GM23338 (cell line): ENCODE results near the gene FBXL14. TPM values are rescaled to one million over a fixed set of nuclear protein-coding genes. Genes with fewer than 3 reads are reported as not detected.

Source experiments
- ATAC-seq: fragments of 200-7000 bp; cut with Tn5 transposase; 3 replicates; pipeline ENCODE4 v1.9.1; 2020
- DNase-seq: peaks from one replicate; pipeline ENCODE4 v3.0.0-alpha.2; 2015; ENCODE audit warnings: low spot score
- H2AFZ ChIP-seq: fragments of 200-600 bp; sonication (generic); 2 replicates; pipeline ENCODE4 v1.8.0; 2016; ENCODE audit warnings: antibody characterized with exemption, mild to moderate bottlenecking, moderate library complexity
- H3F3A ChIP-seq: fragments of 200-600 bp; sonication (generic); replicated peaks from 2 replicates; pipeline ENCODE4 v1.8.0; 2017; ENCODE audit warnings: antibody characterized with exemption, mixed run types, low read depth
- H3K27ac ChIP-seq: fragments of 200-600 bp; sonication (generic); 2 replicates; pipeline ENCODE4 v1.6.1; 2016; ENCODE audit warnings: low read depth
- H3K27me3 ChIP-seq: fragments of 200-600 bp; sonication (generic); 2 replicates; pipeline ENCODE4 v1.8.0; 2016; ENCODE audit warnings: mild to moderate bottlenecking, mixed run types, moderate library complexity; ENCODE audit not compliant: insufficient read depth
- H3K36me3 ChIP-seq: fragments of 200-600 bp; sonication (generic); 2 replicates; pipeline ENCODE4 v1.8.0; 2016; ENCODE audit warnings: mild to moderate bottlenecking; ENCODE audit not compliant: insufficient read depth
- H3K4me1 ChIP-seq: fragments of 200-600 bp; sonication (generic); 2 replicates; pipeline ENCODE4 v1.8.0; 2016; ENCODE audit warnings: mild to moderate bottlenecking, moderate library complexity; ENCODE audit not compliant: insufficient read depth
- H3K4me2 ChIP-seq: fragments of 200-600 bp; sonication (generic); 2 replicates; pipeline ENCODE4 v1.7.1; 2017; ENCODE audit warnings: mixed run types
- H3K4me3 ChIP-seq: fragments of 200-600 bp; sonication (generic); 2 replicates; pipeline ENCODE4 v1.6.1; 2016; ENCODE audit warnings: mixed run types
- H3K79me2 ChIP-seq: fragments of 200-600 bp; sonication (generic); replicated peaks from 2 replicates; pipeline ENCODE4 v1.8.0; 2017; ENCODE audit warnings: mild to moderate bottlenecking; ENCODE audit not compliant: insufficient read depth
- H3K9me2 ChIP-seq: fragments of 200-600 bp; sonication (generic); 2 replicates; pipeline ENCODE4 v1.8.0; 2017; ENCODE audit not compliant: insufficient read depth
- H4K20me1 ChIP-seq: fragments of 200-600 bp; sonication (generic); replicated peaks from 2 replicates; pipeline ENCODE4 v1.8.0; 2017; ENCODE audit warnings: mild to moderate bottlenecking; ENCODE audit not compliant: insufficient read depth
- H3K27ac Mint-ChIP-seq: 2 replicates; pipeline ENCODE4 v1.8.0; 2020; ENCODE audit warnings: inconsistent platforms, mild to moderate bottlenecking, moderate library complexity, mixed read lengths
- H3K27me3 Mint-ChIP-seq: 3 replicates; pipeline ENCODE4 v1.8.0; 2022; ENCODE audit warnings: low read depth, mild to moderate bottlenecking, moderate library complexity, mixed read lengths, inconsistent platforms; ENCODE audit not compliant: insufficient read depth, poor library complexity
- H3K36me3 Mint-ChIP-seq: 3 replicates; pipeline ENCODE4 v1.8.0; 2021; ENCODE audit warnings: low read depth, mild to moderate bottlenecking, inconsistent platforms, moderate library complexity, mixed read lengths
- H3K4me1 Mint-ChIP-seq: 3 replicates; pipeline ENCODE4 v1.8.0; 2020; ENCODE audit warnings: mild to moderate bottlenecking, inconsistent platforms, mixed read lengths
- H3K4me3 Mint-ChIP-seq: 3 replicates; pipeline ENCODE4 v1.8.0; 2021; ENCODE audit warnings: moderate library complexity, mild to moderate bottlenecking, inconsistent platforms, mixed read lengths
- H3K9me3 Mint-ChIP-seq: 3 replicates; pipeline ENCODE4 v1.8.0; 2020; ENCODE audit warnings: moderate library complexity, mild to moderate bottlenecking, inconsistent platforms, mixed read lengths
- CREB1 ChIP-seq: fragments of 250-450 bp; sonication (Bioruptor Pico); IDR thresholded peaks from 2 replicates; pipeline ENCODE4 v1.5.0; 2020; ENCODE audit warnings: low read depth, mild to moderate bottlenecking, moderate library complexity
- EZH2 ChIP-seq: fragments of 200-600 bp; sonication (generic); IDR thresholded peaks from one replicate; pipeline ENCODE4 v1.8.0; 2017; ENCODE audit warnings: antibody characterized with exemption, mild to moderate bottlenecking, low read depth; ENCODE audit not compliant: unreplicated experiment
- EZH2phosphoT487 ChIP-seq: fragments of 200-600 bp; sonication (generic); IDR thresholded peaks from one replicate; pipeline ENCODE4 v1.8.1; 2018; ENCODE audit warnings: antibody characterized with exemption; ENCODE audit not compliant: unreplicated experiment
- JUNB ChIP-seq: IDR thresholded peaks from one replicate; pipeline ENCODE4 v1.6.1; 2016; ENCODE audit warnings: antibody characterized with exemption; ENCODE audit not compliant: unreplicated experiment
- NANOG ChIP-seq: IDR thresholded peaks from 2 replicates; pipeline ENCODE4 v1.6.1; 2016; ENCODE audit warnings: antibody characterized with exemption, borderline replicate concordance
- POLR2AphosphoS5 ChIP-seq: IDR thresholded peaks from 2 replicates; pipeline ENCODE4 v1.6.1; 2016; ENCODE audit warnings: antibody characterized with exemption, low read depth
- STAT1 ChIP-seq: IDR thresholded peaks from one replicate; pipeline ENCODE4 v1.6.1; 2016; ENCODE audit warnings: antibody characterized with exemption; ENCODE audit not compliant: unreplicated experiment
- ZNF114 ChIP-seq: fragments of 250-450 bp; sonication (Bioruptor Pico); IDR thresholded peaks from 2 replicates; pipeline ENCODE4 v1.5.0; 2020; ENCODE audit warnings: mild to moderate bottlenecking, moderate library complexity
- ZNF331 ChIP-seq: fragments of 250-450 bp; sonication (Bioruptor Pico); IDR thresholded peaks from 2 replicates; pipeline ENCODE4 v1.5.0; 2020; ENCODE audit warnings: low read depth, mild to moderate bottlenecking, moderate library complexity
- polyA plus RNA-seq: library from polyadenylated mRNA; unstranded; fragments of >200 nt; fragmentation: Nextera tagmentation; extraction: Ambion mirVana; gene quantifications from 2 replicates; pipeline ENCODE4 v1.2.1, GENCODE V29; 2016
- total RNA-seq: library from RNA; depleted of rRNA; stranded (reverse); fragments of >200 nt; shearing (Covaris generic); gene quantifications from 2 replicates; pipeline ENCODE4 v1.2.3, GENCODE V29; 2014
- TF ChIP-seq, protein P1 (sequence below): fragments of 250-450 bp; sonication (Bioruptor Pico); IDR thresholded peaks from 2 replicates; pipeline ENCODE4 v1.5.0; 2020; ENCODE audit warnings: mild to moderate bottlenecking, moderate library complexity
- TF ChIP-seq, protein P2 (sequence below), 2 experiments: fragments of 200-600 bp in 1 of 2; sonication (generic) in 1 of 2; conservative IDR thresholded peaks; 2 replicates each; pipeline versions ENCODE4 v1.5.1 to v1.6.1; 2016 to 2017; ENCODE audit warnings: antibody characterized with exemption in 2 of 2, low read depth in 2 of 2, mild to moderate bottlenecking in 2 of 2, moderate library complexity in 1 of 2
- TF ChIP-seq, protein P3 (sequence below): IDR thresholded peaks from 2 replicates; pipeline ENCODE4 v1.6.1; 2016; ENCODE audit warnings: antibody characterized with exemption
- TF ChIP-seq, protein P4 (sequence below): IDR thresholded peaks from one replicate; pipeline ENCODE4 v1.6.1; 2018; ENCODE audit warnings: antibody characterized with exemption; ENCODE audit not compliant: unreplicated experiment

Gene FBXL14
- total and polyA plus RNA-seq, 2 experiments from 2014 or later: 0.74 to 9.4 TPM

DNA sequence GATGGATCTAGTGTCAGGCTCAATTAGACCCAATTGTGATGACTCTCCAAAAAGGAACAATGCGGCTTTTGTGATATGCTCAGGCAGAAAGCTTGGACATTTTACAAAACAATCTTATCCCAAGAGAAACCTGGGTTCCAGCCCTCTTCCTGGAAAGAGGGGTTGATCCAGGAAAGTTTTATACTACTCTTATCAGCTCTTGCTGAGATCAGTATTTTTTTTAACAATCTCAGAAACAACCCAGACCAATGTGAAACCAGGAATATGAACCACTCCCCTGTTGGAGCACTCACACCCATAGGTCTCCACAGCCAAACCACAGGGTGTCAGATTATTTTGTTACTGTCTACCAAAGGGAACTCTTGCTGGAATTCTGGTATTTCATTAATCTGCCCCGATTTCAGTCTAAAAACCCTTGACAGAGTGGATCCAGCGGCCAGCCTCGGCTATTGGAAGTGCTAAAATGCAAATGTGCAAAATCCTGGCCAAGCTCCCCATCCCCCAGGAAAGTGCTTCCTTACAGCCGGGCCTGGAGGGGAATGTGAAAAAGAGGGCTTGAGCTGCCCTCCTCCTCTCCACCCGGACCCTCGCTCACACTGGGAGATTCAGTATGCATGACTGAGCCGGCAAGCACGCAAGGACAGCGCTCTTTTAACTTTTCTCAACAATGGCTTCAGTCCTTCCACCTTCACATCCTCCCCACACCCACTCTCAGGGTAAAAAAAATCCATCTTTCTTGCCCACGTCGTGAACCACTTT is 4.0 kb downstream of the FBXL14 start:
- Histone ChIP-seq H3K36me3 (no peaks in the 10 kb centered on the region), H3K4me1 (peaks cover 49% of the 10 kb centered on the region), H3K4me3 (peak overlapping the region; percentile 45), H3K4me2 (peak overlapping the region; percentile 76), H4K20me1 (peaks cover 15% of the 10 kb centered on the region), H3K79me2 (peaks cover 16% of the 10 kb centered on the region; the same call in 1 of the 2 replicates), H3K27ac (no peak overlapping the region), H3K9me2 (no peaks in the 10 kb centered on the region), H3F3A (peaks cover 28% of the 10 kb centered on the region), H2AFZ (no peak overlapping the region), H3K27me3 (peaks cover 88% of the 10 kb centered on the region)
- ATAC-seq (peak; percentile 46), DNase-seq (peak; percentile 93)
- TF ChIP-seq NANOG (no peak), ZNF114 (CRISPR knock-in tag) (no peak), ZNF331 (CRISPR knock-in tag) (no peak), POLR2AphosphoS5 (no peak), EZH2phosphoT487 (no peak), STAT1 (no peak), CREB1 (CRISPR knock-in tag) (no peak), EZH2 (no peak), JUNB (no peak)
- TF ChIP-seq, protein P1, sequence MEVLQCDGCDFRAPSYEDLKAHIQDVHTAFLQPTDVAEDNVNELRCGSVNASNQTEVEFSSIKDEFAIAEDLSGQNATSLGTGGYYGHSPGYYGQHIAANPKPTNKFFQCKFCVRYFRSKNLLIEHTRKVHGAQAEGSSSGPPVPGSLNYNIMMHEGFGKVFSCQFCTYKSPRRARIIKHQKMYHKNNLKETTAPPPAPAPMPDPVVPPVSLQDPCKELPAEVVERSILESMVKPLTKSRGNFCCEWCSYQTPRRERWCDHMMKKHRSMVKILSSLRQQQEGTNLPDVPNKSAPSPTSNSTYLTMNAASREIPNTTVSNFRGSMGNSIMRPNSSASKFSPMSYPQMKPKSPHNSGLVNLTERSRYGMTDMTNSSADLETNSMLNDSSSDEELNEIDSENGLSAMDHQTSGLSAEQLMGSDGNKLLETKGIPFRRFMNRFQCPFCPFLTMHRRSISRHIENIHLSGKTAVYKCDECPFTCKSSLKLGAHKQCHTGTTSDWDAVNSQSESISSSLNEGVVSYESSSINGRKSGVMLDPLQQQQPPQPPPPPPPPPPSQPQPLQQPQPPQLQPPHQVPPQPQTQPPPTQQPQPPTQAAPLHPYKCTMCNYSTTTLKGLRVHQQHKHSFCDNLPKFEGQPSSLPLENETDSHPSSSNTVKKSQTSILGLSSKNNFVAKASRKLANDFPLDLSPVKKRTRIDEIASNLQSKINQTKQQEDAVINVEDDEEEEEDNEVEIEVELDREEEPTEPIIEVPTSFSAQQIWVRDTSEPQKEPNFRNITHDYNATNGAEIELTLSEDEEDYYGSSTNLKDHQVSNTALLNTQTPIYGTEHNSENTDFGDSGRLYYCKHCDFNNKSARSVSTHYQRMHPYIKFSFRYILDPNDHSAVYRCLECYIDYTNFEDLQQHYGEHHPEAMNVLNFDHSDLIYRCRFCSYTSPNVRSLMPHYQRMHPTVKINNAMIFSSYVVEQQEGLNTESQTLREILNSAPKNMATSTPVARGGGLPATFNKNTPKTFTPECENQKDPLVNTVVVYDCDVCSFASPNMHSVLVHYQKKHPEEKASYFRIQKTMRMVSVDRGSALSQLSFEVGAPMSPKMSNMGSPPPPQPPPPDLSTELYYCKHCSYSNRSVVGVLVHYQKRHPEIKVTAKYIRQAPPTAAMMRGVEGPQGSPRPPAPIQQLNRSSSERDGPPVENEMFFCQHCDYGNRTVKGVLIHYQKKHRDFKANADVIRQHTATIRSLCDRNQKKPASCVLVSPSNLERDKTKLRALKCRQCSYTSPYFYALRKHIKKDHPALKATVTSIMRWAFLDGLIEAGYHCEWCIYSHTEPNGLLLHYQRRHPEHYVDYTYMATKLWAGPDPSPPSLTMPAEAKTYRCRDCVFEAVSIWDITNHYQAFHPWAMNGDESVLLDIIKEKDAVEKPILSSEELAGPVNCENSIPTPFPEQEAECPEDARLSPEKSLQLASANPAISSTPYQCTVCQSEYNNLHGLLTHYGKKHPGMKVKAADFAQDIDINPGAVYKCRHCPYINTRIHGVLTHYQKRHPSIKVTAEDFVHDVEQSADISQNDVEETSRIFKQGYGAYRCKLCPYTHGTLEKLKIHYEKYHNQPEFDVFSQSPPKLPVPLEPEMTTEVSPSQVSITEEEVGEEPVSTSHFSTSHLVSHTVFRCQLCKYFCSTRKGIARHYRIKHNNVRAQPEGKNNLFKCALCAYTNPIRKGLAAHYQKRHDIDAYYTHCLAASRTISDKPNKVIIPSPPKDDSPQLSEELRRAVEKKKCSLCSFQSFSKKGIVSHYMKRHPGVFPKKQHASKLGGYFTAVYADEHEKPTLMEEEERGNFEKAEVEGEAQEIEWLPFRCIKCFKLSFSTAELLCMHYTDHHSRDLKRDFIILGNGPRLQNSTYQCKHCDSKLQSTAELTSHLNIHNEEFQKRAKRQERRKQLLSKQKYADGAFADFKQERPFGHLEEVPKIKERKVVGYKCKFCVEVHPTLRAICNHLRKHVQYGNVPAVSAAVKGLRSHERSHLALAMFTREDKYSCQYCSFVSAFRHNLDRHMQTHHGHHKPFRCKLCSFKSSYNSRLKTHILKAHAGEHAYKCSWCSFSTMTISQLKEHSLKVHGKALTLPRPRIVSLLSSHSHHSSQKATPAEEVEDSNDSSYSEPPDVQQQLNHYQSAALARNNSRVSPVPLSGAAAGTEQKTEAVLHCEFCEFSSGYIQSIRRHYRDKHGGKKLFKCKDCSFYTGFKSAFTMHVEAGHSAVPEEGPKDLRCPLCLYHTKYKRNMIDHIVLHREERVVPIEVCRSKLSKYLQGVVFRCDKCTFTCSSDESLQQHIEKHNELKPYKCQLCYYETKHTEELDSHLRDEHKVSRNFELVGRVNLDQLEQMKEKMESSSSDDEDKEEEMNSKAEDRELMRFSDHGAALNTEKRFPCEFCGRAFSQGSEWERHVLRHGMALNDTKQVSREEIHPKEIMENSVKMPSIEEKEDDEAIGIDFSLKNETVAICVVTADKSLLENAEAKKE: no peak
- TF ChIP-seq, protein P2, sequence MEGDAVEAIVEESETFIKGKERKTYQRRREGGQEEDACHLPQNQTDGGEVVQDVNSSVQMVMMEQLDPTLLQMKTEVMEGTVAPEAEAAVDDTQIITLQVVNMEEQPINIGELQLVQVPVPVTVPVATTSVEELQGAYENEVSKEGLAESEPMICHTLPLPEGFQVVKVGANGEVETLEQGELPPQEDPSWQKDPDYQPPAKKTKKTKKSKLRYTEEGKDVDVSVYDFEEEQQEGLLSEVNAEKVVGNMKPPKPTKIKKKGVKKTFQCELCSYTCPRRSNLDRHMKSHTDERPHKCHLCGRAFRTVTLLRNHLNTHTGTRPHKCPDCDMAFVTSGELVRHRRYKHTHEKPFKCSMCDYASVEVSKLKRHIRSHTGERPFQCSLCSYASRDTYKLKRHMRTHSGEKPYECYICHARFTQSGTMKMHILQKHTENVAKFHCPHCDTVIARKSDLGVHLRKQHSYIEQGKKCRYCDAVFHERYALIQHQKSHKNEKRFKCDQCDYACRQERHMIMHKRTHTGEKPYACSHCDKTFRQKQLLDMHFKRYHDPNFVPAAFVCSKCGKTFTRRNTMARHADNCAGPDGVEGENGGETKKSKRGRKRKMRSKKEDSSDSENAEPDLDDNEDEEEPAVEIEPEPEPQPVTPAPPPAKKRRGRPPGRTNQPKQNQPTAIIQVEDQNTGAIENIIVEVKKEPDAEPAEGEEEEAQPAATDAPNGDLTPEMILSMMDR (conservative IDR thresholded peaks at IDR 0.05; ENCODE audit: low read depth in 2 of 2): no peak
- TF ChIP-seq, protein P3, sequence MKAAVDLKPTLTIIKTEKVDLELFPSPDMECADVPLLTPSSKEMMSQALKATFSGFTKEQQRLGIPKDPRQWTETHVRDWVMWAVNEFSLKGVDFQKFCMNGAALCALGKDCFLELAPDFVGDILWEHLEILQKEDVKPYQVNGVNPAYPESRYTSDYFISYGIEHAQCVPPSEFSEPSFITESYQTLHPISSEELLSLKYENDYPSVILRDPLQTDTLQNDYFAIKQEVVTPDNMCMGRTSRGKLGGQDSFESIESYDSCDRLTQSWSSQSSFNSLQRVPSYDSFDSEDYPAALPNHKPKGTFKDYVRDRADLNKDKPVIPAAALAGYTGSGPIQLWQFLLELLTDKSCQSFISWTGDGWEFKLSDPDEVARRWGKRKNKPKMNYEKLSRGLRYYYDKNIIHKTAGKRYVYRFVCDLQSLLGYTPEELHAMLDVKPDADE: no peak
- TF ChIP-seq, protein P4, sequence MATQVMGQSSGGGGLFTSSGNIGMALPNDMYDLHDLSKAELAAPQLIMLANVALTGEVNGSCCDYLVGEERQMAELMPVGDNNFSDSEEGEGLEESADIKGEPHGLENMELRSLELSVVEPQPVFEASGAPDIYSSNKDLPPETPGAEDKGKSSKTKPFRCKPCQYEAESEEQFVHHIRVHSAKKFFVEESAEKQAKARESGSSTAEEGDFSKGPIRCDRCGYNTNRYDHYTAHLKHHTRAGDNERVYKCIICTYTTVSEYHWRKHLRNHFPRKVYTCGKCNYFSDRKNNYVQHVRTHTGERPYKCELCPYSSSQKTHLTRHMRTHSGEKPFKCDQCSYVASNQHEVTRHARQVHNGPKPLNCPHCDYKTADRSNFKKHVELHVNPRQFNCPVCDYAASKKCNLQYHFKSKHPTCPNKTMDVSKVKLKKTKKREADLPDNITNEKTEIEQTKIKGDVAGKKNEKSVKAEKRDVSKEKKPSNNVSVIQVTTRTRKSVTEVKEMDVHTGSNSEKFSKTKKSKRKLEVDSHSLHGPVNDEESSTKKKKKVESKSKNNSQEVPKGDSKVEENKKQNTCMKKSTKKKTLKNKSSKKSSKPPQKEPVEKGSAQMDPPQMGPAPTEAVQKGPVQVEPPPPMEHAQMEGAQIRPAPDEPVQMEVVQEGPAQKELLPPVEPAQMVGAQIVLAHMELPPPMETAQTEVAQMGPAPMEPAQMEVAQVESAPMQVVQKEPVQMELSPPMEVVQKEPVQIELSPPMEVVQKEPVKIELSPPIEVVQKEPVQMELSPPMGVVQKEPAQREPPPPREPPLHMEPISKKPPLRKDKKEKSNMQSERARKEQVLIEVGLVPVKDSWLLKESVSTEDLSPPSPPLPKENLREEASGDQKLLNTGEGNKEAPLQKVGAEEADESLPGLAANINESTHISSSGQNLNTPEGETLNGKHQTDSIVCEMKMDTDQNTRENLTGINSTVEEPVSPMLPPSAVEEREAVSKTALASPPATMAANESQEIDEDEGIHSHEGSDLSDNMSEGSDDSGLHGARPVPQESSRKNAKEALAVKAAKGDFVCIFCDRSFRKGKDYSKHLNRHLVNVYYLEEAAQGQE: no peak
- peaks cover 4% of the 10 kb centered on the region; the same call in 1 of the 3 replicates for H3K36me3 Mint-ChIP-seq
- peak overlapping the region; percentile 77 for H3K4me3 Mint-ChIP-seq
- H3K4me1 Mint-ChIP-seq: peaks cover 66% of the 10 kb centered on the region
- H3K27ac Mint-ChIP-seq: no peak overlapping the region
- peaks cover 83% of the 10 kb centered on the region for H3K27me3 Mint-ChIP-seq
- H3K9me3 Mint-ChIP-seq: no peaks in the 10 kb centered on the region; the same call in 1 of the 3 replicates
